SIG-M5 treated with dmso at 0.1 percent for 504 hours (cell line): ENCODE data around the gene NTMT1.
"Not testable (repeated sequence)": the region's sequence is repeated elsewhere in the genome, so short reads cannot be mapped to it uniquely, and the experiment has no call there.

ENCODE experiments used
- DNase-seq: peaks from one replicate; lab custom pipeline; 2025; ENCODE audit not compliant: unreplicated experiment; lab: John Stamatoyannopoulos, UW

Gene NTMT1, protein sequence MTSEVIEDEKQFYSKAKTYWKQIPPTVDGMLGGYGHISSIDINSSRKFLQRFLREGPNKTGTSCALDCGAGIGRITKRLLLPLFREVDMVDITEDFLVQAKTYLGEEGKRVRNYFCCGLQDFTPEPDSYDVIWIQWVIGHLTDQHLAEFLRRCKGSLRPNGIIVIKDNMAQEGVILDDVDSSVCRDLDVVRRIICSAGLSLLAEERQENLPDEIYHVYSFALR

GRCh38 chr9:129626079-129626624, at the start of gene NTMT1:
TSS of gene NTMT1 (plus strand) at chr9:129626163. CDS start at chr9:129632704, 6,541 bp downstream.
- peak; percentile 73 for DNase-seq

DNA sequence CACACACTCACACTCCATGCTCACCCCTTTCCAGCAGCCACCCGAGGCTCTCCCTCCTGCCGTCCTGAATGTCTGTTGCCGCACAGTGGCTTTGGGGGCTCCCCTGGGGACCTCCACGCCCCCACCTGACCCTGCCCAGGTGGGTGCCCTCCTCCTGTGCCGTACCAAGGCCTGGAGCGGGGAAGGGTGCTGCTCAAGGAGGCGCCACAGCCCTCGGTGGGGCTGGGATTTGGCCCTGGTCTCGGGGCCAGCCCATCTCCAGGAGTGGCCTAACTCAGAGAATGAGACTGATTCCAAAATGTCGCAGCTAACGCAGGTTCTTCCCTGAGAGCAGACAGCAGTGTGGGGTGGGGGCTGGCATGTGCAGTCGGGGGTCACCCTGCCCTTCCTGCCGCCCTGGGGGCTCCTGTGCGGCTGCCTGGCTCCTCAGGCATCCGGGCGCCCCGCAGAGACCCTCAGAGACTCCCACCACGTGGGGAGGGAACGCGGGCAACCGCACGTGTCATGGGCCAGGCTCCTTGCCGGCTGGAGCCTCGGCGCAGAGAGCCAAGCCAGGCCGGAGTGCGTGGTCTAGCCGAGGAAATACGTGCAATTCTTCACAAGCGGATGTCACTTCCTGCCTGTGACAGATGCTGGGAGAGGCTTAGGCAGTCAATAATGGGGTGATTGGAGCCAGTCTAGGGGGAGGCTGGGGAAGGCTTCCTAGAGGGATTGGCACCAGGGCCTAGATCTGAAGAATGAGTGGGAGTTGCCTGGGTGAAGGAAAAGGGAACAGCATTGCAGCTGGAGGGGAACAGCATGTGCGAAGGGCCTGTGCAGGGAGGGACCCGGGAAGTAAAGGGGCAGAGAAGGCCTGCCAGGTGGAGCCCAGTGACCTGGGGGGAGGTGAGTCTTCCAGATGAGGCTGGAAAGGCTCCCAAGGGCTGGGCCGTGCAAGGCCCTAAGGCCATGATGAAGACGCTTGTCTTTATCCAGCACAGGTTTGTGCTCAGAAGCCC, 49.1 kb upstream of the NTMT1 start:
- DNase-seq = no peak

DNA sequence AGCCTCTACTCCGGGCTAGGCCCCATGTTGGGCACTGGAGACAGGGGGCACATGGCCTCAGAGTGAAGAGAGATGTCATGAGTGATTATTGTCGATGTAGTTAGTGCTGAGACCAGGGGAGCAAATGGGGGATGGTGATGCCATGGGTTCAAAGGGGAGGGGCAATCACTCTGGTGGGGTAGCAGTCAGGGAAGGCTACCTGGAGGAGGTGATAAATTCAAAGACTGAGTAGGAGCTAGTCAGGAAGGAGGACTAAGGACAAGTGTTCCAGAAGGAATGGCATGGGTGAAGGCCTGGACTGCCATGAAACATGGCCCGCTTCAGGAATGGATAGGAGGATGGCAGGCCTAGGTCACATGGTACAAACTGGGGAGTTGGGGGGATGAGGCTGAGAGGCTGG, 46.7 kb upstream of the NTMT1 start:
- no peak for DNase-seq

GRCh38 chr9:129580211-129580915, 45.6 kb upstream of the NTMT1 start:
- DNase-seq = no peak

DNA sequence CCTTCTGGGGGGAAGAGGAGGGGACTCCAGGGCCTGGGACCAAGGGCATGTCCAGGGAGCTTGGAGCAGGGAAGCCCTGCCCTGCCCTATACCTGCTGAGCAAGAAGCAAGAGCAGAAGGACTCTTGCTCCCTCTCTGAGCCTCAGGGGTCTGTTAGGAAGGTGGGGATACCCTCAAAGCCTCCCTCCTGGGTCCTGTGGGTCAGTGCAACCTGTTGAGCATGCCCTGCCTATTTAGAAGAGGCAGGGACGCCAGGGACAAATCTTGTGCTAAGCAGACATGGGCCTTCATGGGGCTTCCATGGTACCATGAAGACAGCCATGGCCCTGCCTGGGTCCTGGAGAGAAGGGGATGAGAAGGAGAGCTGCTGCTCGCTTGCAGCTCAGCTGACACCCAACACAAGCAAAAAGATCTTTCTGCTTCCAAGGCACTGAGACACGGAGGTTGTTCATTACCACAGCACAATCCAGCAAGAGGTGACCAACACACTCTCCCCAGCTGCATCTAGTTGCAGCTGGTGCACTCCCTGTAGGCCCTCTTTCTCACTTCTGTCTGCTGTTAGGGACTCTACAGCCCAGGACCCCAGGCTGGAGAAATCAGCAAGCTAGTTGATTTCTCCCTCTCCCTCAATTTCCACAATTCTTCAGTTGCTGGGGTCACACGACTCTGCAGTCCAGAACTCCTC, 44.3 kb upstream of the NTMT1 start:
- DNase-seq = no peak

GRCh38 chr9:129582855-129583254, 43.1 kb upstream of the NTMT1 start:
- no peak for DNase-seq

- DNase-seq = peak; percentile 82
Measured at GRCh38 chr9:129583308-129584038, 42.5 kb upstream of the NTMT1 start.

DNA sequence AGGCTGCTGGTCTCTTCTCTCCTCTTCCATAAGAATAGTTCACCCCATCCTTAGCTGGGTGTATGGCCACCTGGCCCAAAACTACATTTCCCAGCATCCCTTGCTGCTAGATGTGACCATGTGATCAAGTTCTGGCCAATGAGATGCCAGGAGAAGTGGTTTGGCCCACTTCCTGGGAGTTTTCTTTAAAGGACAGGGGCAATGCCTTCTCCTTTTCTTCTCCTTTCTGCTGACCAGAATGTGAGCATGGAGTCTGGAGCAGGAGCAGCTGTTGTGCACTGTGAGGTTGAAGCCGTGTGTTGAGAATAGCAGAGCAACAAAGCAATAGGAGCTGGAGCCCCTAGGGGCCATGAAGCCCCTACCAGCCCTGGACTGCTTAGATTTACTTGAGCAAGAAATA, 41.8 kb upstream of the NTMT1 start:
- peak; percentile 78 for DNase-seq

DNA sequence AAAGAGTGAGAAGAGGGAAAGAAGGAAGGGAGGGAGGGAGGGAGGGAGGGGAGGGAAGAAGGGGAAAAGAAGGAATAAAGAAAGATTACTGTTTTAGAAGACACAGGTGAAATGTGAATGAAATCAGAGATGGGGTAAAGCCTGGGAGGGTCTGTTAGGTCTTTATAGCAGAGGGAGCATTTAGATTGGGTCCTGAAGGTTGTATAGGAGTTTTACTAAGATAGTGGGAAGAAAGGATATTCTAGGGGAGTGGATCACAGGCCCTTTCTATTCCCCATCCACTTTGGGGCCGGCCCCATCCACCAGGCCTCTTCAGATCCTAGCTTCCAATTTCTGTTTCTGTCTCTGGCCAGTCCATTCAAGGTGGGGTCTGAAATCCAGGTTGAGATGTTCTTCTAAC, 40.6 kb upstream of the NTMT1 start:
- no peak for DNase-seq

- no peak for DNase-seq
Measured at GRCh38 chr9:129586245-129586644, 39.7 kb upstream of the NTMT1 start.

DNA sequence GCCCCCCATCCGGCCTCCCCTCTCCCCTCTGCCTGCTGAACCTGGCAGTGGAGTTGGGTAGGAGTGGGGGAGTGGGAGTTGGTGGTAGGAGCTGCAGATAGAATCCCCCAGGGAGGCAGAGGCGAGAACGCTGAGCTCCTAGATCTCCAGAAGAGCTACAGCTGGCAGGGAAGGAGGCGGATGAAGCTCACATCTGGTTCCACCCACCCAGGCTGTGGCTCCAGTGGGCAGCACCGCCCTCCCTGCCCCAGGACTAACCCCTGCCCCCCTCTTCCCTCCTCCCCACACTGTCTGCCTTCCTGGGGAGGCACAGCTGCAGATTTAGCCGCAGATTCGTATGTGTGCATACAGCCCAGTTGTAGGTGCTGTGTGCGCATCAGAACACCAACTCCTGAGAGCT, 39.3 kb upstream of the NTMT1 start:
- DNase-seq = no peak

DNA sequence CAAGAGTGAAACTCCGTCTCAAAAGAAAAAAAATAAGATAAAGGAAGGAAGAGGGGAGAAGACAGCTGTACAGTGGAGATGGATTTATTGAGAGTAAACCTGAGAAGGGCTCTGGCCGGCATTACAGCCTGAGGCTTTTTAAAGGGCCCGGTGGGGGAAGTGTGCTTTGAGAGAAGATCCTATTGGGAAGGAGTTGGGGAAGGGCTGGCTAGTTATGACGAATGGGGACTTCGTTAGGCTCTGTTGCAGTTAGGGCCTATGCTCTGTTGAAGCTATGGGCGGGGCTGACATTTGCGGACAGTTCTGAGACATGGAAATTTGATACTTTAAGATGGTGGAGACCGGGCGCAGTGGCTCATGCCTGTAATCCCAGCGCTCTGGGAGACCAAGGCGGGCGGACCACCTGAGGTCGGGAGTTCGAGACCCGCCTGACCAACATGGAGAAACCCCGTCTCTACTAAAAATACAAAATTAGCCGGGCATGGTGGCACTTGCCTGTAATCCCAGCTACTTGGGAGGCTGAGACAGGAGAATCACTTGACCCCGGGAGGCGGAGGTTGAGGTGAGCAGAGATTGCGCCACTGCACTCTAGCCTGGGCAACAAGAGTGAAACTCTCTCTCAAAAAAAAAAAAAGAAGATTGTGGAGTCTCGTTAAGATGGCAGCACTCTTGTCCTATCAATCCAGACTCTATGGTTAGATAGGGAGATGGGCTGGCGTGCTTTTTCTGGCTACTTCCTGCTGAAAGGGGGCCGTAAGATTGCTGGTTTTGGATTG, 38.3 kb upstream of the NTMT1 start:
- DNase-seq = no peak

- no peak for DNase-seq
Measured at GRCh38 chr9:129590466-129590865, 35.5 kb upstream of the NTMT1 start.

- no peak for DNase-seq
Measured at GRCh38 chr9:129591916-129592315, 34.0 kb upstream of the NTMT1 start.

DNA sequence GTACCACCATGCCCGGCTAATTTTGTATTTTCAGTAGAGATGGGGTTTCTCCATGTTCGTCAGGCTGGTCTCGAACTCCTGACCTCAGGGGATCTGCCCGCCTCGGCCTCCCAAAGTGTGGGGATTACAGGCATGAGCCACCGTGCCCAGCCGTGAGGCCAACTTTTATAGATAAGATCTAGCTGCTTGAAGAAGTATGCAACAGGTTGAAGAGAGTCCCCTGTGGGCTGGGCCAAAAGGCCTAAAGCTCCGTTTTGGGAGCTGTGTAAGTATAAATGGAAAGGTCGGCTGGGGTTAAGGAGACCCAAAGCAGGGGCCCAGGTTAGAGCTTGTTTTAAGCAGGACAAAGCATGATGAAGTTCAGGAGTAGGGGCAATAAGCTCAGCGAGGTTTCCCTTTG, 33.2 kb upstream of the NTMT1 start:
- DNase-seq = not testable (repeated sequence)

GRCh38 chr9:129594632-129595031, 31.3 kb upstream of the NTMT1 start:
- no peak for DNase-seq

DNA sequence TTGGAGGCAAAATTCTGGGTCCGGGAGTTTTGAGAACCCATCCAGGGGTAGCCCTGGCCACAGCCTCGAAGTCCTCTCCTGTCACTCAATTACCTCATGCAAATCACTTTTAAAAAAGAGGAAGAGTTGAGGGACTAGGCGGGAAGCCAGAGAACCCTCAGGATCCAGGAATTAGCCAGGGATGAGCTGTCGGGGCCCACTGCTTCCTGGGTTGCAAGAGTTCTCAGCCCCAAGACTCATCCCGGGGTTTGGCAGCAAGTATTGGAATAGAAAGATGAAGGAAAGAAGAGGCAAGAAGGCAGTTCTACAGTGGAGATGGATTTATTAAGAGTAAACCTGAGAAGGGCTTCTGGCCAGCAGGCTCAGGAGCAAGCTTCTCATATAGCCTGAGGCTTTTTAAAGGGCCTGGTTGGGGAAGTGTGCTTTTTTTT, 30.6 kb upstream of the NTMT1 start:
- DNase-seq = no peak

GRCh38 chr9:129595903-129596540, 29.9 kb upstream of the NTMT1 start:
- DNase-seq = peak; percentile 19
